Aorta (tissue), 5 donors: ENCODE data around the gene PCBP4. TPM values are rescaled to one million over a fixed set of nuclear protein-coding genes. Genes with fewer than 3 reads are reported as not detected.

Source experiments
- ATAC-seq: fragments of 200-7000 bp; cut with Tn5 transposase; one replicate; pipeline ENCODE4 v1.9.1; 2022; ENCODE audit warnings: moderate library complexity; ENCODE audit not compliant: low FRiP score
- DNase-seq, 2 donors: peaks; one replicate each; pipeline ENCODE4 v3.0.0-alpha.2; 2020
- H3K27ac ChIP-seq, 2 donors: one replicate each; pipeline ENCODE4 v1.5.1; 2013; ENCODE audit warnings: low read length in 2 of 2, mild to moderate bottlenecking in 2 of 2, moderate library complexity in 2 of 2, control low read depth in 1 of 2, inconsistent platforms in 1 of 2, low read depth in 1 of 2
- H3K27me3 ChIP-seq, 2 donors: one replicate each; pipeline ENCODE4 v1.6.1; 2013; ENCODE audit warnings: control low read depth in 1 of 2, low read length in 1 of 2, mild to moderate bottlenecking in 1 of 2, moderate library complexity in 1 of 2; ENCODE audit not compliant: insufficient read depth in 2 of 2, control insufficient read depth in 1 of 2
- H3K36me3 ChIP-seq, 2 donors: one replicate each; pipeline ENCODE4 v1.6.1; 2013; ENCODE audit warnings: control low read depth in 1 of 2, low read length in 1 of 2, mild to moderate bottlenecking in 1 of 2; ENCODE audit not compliant: insufficient read depth in 2 of 2, control insufficient read depth in 1 of 2
- H3K4me1 ChIP-seq, 2 donors: one replicate each; pipeline ENCODE4 v1.6.1; 2013; ENCODE audit warnings: low read length in 2 of 2, control low read depth in 1 of 2, mild to moderate bottlenecking in 1 of 2, moderate library complexity in 1 of 2; ENCODE audit not compliant: insufficient read depth in 2 of 2, control insufficient read depth in 1 of 2
- H3K4me3 ChIP-seq, 2 donors: one replicate each; pipeline ENCODE4 v1.5.1; 2013; ENCODE audit warnings: low read length in 2 of 2, control low read depth in 1 of 2, mild to moderate bottlenecking in 1 of 2
- H3K9me3 ChIP-seq: one replicate; pipeline ENCODE4 v1.6.1; 2013; ENCODE audit warnings: mild to moderate bottlenecking, low read length; ENCODE audit not compliant: control insufficient read depth
- WGBS, 2 donors: extraction: QIAGEN DNeasy Blood & Tissue Kit; methylation state at CpG; one replicate each; pipeline ENCODE4 v1.1.7; 2013; 5-methylcytosine and 5-hydroxymethylcytosine counted together
- intact Hi-C, 2 donors: fragments of 100-400 bp; cut with DNase I; formaldehyde crosslinking; loops; one replicate each; pipeline versions ENCODE4 v1.14.2 to v1.15.0; 2022
- polyA plus RNA-seq, 2 donors: library from polyadenylated mRNA; stranded (reverse); fragments of 200-250 nt; gene quantifications; one replicate each; pipeline ENCODE4 v1.2.3, GENCODE V29; 2013
- total RNA-seq, 2 donors: library from RNA; stranded (reverse); fragmentation: NEBNext Ultra II Directional; extraction: Animal tissue kit (Norgen Biotek cat#: 25700); gene quantifications; one replicate each; pipeline ENCODE4 v1.2.1, GENCODE V29; 2021
- donor health status: healthy with polysubstance abuse.
- donor health status: Bipolar disorder and iron deficiency.
- donor health status: DM: no; HTN: no; CAD: no.
- donor health status: DM: no; HTN: no; CAD: no.
- donor health status: DM: yes; HTN: yes; CAD: no.

PCBP4 gene
- total and polyA plus RNA-seq, 4 donors: 29.4 to 124 (median 60.9) TPM

- H3K36me3 ChIP-seq: no peaks in the 10 kb centered on the region
Measured at GRCh38 chr3:51987568-51987967, 20.3 kb upstream of the PCBP4 start.

GRCh38 chr3:51986010-51986947, 19.0 kb upstream of the PCBP4 start:
- Histone ChIP-seq H3K27me3 (no peaks in the 10 kb centered on the region), H3K4me3 (no peak overlapping the region), H3K36me3 (no peaks in the 10 kb centered on the region), H3K4me1 (no peaks in the 10 kb centered on the region), H3K27ac (no peak overlapping the region), H3K9me3 (no peaks in the 10 kb centered on the region)
- no peak for DNase-seq
- 88 to 90% methylated on average over 12 of the region's 12 CpGs for WGBS, 2 donors
- no peak for ATAC-seq
- intact Hi-C loops: no loop called here

More at GRCh38 chr3:51987568-51987967, 20.3 kb upstream of the PCBP4 start:
- H3K4me3 ChIP-seq: no peak overlapping the region
- no peaks in the 10 kb centered on the region for H3K9me3 ChIP-seq
- no peak for DNase-seq
- no peaks in the 10 kb centered on the region for H3K4me1 ChIP-seq
- 90 to 93% methylated on average over 7 of the region's 7 CpGs for WGBS, 2 donors
- no peak for ATAC-seq
- no peaks in the 10 kb centered on the region for H3K27me3 ChIP-seq
- no peak overlapping the region for H3K27ac ChIP-seq
- intact Hi-C loops: no loop called here

- 90 to 93% methylated on average over 6 of the region's 6 CpGs for WGBS, 2 donors
- intact Hi-C loops: no loop called here
- Histone ChIP-seq H3K27ac (no peak overlapping the region), H3K4me3 (no peak overlapping the region), H3K4me1 (no peaks in the 10 kb centered on the region), H3K36me3 (no peaks in the 10 kb centered on the region), H3K27me3 (no peaks in the 10 kb centered on the region), H3K9me3 (no peaks in the 10 kb centered on the region)
- no peak for ATAC-seq
- DNase-seq: no peak
Measured at GRCh38 chr3:51985063-51985462, 17.8 kb upstream of the PCBP4 start.

GRCh38 chr3:51984269-51984647, 17.0 kb upstream of the PCBP4 start:
- Histone ChIP-seq H3K27ac (peak overlapping the region in 1 of 2 donors; percentile 38), H3K9me3 (no peaks in the 10 kb centered on the region), H3K4me3 (no peak overlapping the region), H3K27me3 (no peaks in the 10 kb centered on the region), H3K36me3 (no peaks in the 10 kb centered on the region), H3K4me1 (no peaks in the 10 kb centered on the region)
- intact Hi-C loops: no loop called here
- DNase-seq (no peak), ATAC-seq (no peak)

GRCh38 chr3:51983578-51984268, 16.5 kb upstream of the PCBP4 start:
- no peaks in the 10 kb centered on the region for H3K36me3 ChIP-seq
- DNase-seq: no peak
- H3K4me3 ChIP-seq: no peak overlapping the region
- H3K4me1 ChIP-seq: no peaks in the 10 kb centered on the region
- intact Hi-C loops: no loop called here
- 74% methylated on average over 22 of the region's 22 CpGs for WGBS, 2 donors
- H3K27ac ChIP-seq: peak overlapping the region; percentile 71 to 83
- ATAC-seq: no peak
- H3K27me3 ChIP-seq: no peaks in the 10 kb centered on the region
- H3K9me3 ChIP-seq: no peaks in the 10 kb centered on the region

GRCh38 chr3:51982838-51983577, 15.8 kb upstream of the PCBP4 start, which contains the start of gene ACY1:
TSS of gene ACY1 (plus strand) at chr3:51983535. CDS start at chr3:51984065, 530 bp downstream.
- 0% methylated on average over 57 to 68 of the region's 68 CpGs for WGBS, 2 donors
- no peaks in the 10 kb centered on the region for H3K27me3 ChIP-seq
- ATAC-seq (peak; percentile 94), DNase-seq (peak; percentile 93 to 96)
- H3K4me3 ChIP-seq: peak within 1 kb of the TSS; percentile 15 to 40
- H3K27ac ChIP-seq: peak within 1 kb of the TSS; percentile 71 to 83
- H3K9me3 ChIP-seq: no peaks in the 10 kb centered on the region
- H3K4me1 ChIP-seq: no peaks in the 10 kb centered on the region
- H3K36me3 ChIP-seq: no peaks in the 10 kb centered on the region
- intact Hi-C loops: no loop called here

- 14 to 19% methylated on average over 4 of the region's 4 CpGs for WGBS, 2 donors
- Histone ChIP-seq H3K36me3 (no peaks in the 10 kb centered on the region), H3K4me3 (peak overlapping the region in 1 of 2 donors; percentile 40), H3K27me3 (no peaks in the 10 kb centered on the region), H3K27ac (peak overlapping the region; percentile 71 to 83), H3K9me3 (no peaks in the 10 kb centered on the region), H3K4me1 (no peaks in the 10 kb centered on the region)
- ATAC-seq (peak; percentile 4), DNase-seq (no peak)
- intact Hi-C loops: no loop called here
Measured at GRCh38 chr3:51982352-51982837, 15.1 kb upstream of the PCBP4 start.

GRCh38 chr3:51980253-51980652, 13.0 kb upstream of the PCBP4 start:
- Histone ChIP-seq H3K27me3 (no peaks in the 10 kb centered on the region), H3K9me3 (no peaks in the 10 kb centered on the region), H3K4me1 (no peaks in the 10 kb centered on the region), H3K4me3 (no peak overlapping the region), H3K36me3 (no peaks in the 10 kb centered on the region), H3K27ac (no peak overlapping the region)
- no peak for ATAC-seq
- DNase-seq: no peak
- intact Hi-C loops: no loop called here
- 98% methylated on average over 10 of the region's 10 CpGs for WGBS, 2 donors
